Stomach smooth muscle (tissue), 2 donors: ENCODE data around the gene DSCAML1.
"Not testable (repeated sequence)": the region's sequence is repeated elsewhere in the genome, so short reads cannot be mapped to it uniquely, and the experiment has no call there.

Source experiments
- H3K27ac ChIP-seq: one replicate; pipeline ENCODE4 v1.7.0; 2013; ENCODE audit warnings: mild to moderate bottlenecking, low read length, inconsistent platforms
- H3K27me3 ChIP-seq, 2 donors: one replicate each; pipeline ENCODE4 v1.7.0; 2013; ENCODE audit warnings: low read length in 2 of 2; ENCODE audit not compliant: insufficient read depth in 2 of 2, control insufficient read depth in 1 of 2
- H3K36me3 ChIP-seq, 2 donors: one replicate each; pipeline ENCODE4 v1.7.0; 2013; ENCODE audit warnings: low read length in 2 of 2; ENCODE audit not compliant: control insufficient read depth in 2 of 2, insufficient read depth in 2 of 2
- H3K4me1 ChIP-seq: one replicate; pipeline ENCODE4 v1.7.0; 2013; ENCODE audit warnings: low read length; ENCODE audit not compliant: control insufficient read depth, insufficient read depth
- H3K4me3 ChIP-seq, 2 donors: one replicate each; pipeline ENCODE4 v1.7.0; 2013; ENCODE audit warnings: low read length in 2 of 2
- H3K9ac ChIP-seq, 2 donors: one replicate each; pipeline ENCODE4 v1.7.0; 2013; ENCODE audit warnings: low read length in 2 of 2, mild to moderate bottlenecking in 1 of 2
- H3K9me3 ChIP-seq, 2 donors: one replicate each; pipeline ENCODE4 v1.7.0; 2013; ENCODE audit warnings: low read length in 2 of 2; ENCODE audit not compliant: control insufficient read depth in 2 of 2
- donor health status: healthy.
- donor health status: Pancreatic carcinoma.

Gene DSCAML1

DNA sequence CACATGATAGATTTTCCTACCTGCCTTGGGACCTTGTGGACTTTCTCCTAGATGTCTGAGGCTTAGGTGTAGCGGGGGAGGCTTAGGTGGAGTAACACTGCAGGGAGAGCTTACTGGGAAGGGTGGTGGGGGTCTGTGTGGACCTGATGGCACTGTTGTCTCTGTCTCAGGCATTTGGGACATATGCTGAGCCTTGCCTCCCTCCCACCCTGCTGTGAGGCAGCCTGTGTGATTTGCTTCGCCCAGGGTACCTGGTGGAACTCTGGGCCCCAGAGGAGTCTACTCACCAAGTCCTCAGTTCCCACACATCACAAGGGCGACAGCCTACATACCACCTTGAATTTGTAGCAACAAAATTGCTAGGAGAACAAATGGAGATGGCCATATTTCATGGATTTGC, 388.7 kb downstream of the DSCAML1 start:
- Histone ChIP-seq H3K36me3 (peaks cover 26% of the 10 kb centered on the region in 2 donors), H3K4me1 (no peaks in the 10 kb centered on the region), H3K27me3 (no peaks in the 10 kb centered on the region), H3K4me3 (no peak overlapping the region), H3K9me3 (peaks cover 0 to 4% of the 10 kb centered on the region in 2 donors), H3K9ac (no peak overlapping the region), H3K27ac (no peak overlapping the region)

DNA sequence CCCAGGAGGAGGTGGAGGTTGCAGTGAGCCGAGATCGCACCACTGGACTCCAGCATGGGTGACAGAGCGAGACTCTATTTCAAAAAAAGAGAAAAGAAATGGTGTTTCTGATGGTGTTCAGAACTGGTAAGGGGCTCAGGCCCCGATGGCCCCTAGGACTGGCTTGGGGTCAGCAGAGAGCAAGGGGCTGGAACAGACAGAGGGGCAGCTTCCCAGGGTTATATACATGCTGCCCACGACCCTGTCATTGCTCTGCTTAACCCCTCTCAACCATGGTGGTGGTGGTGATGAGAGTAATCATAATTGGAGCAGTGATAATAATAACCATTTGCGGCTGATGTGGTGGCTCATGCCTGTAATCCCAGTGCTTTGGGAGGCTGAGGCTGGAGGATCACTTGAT, 390.0 kb downstream of the DSCAML1 start:
- no peak overlapping the region for H3K4me3 ChIP-seq
- H3K4me1 ChIP-seq, result no peaks in the 10 kb centered on the region
- no peaks in the 10 kb centered on the region for H3K27me3 ChIP-seq
- no peak overlapping the region for H3K27ac ChIP-seq
- peaks cover 24 to 26% of the 10 kb centered on the region in 2 donors for H3K36me3 ChIP-seq
- peaks cover 0 to 4% of the 10 kb centered on the region in 2 donors for H3K9me3 ChIP-seq
- H3K9ac ChIP-seq, result no peak overlapping the region

DNA sequence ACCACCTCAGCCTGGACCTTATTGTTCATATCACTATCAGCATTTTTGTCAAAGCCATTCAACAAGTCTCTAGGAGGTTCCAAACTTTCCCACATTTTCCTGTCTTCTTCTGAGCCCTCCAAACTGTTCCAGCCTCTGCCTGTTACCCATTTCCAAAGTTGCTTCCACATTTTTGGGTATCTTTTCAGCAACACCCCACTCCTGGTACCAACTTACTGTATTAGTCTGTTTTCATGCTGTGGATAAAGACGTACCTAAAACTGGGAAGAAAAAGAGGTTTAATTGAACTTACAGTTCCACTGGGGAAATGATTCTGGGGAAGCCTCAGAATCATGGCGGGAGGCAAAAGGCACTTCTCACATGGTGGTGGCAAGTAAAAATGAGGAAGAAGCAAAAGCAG, 391.1 kb downstream of the DSCAML1 start:
- not testable (repeated sequence) for H3K27me3 ChIP-seq, H3K9me3 ChIP-seq, H3K9ac ChIP-seq, H3K4me3 ChIP-seq, H3K4me1 ChIP-seq, H3K27ac ChIP-seq
- H3K36me3 ChIP-seq, result peaks cover 20 to 26% of the 10 kb centered on the region in 2 donors

DNA sequence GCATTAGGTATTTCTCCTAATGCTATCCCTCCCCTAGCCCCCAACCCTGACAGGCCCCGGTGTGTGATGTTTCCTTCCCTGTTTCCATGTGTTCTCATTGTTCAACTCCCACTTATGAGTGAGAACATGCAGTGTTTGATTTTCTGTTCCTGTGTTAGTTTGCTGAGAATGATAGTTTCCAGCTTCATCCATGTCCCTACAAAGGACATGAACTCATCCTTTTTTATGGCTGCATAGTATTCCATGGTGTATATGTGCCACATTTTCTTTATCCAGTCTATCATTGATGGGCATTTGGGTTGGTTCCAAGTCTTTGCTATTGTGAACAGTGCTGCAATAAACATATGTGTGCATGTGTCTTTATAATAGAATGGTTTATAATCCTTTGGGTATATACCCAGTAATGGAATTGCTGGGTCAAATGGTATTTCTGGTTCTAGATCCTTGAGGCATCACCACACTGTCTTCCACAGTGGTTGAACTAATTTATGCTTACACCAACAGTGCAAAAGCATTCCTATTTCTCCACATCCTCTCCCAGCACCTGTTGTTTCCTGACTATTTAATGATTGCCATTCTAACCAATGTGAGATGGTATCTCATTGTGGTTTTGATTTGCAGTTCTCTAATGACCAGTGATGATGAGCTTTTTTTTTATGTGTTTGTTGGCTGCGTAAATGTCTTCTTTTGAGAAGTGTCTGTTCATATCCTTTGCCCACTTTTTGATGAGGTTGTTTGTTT, 397.7 kb downstream of the DSCAML1 start:
- not testable (repeated sequence) for H3K4me3 ChIP-seq, H3K9me3 ChIP-seq, H3K9ac ChIP-seq, H3K27ac ChIP-seq, H3K4me1 ChIP-seq, H3K27me3 ChIP-seq
- H3K36me3 ChIP-seq, result peaks cover 28 to 31% of the 10 kb centered on the region in 2 donors

DNA sequence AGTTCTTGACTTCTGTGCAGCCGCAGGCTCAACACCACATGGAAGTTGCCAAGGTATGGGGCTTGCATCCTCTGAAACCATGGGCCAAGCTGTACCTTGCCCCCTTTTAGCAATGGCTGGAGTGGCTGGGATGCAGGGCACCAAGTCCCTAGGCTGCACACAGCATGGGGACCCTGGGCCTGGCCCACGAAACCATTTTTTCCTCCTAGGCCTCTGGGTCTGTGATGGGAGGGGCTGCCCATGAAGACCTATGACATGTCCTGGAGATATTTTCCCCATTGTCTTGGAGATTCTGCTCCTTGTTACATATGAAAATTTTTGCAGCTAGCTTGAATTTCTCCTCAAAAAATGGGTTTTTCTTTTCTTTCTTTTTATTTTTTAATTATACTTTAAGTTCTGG, 398.4 kb downstream of the DSCAML1 start:
- not testable (repeated sequence) for H3K4me1 ChIP-seq, H3K9me3 ChIP-seq, H3K27me3 ChIP-seq, H3K9ac ChIP-seq, H3K27ac ChIP-seq, H3K4me3 ChIP-seq
- H3K36me3 ChIP-seq, result peaks cover 29 to 36% of the 10 kb centered on the region in 2 donors

DNA sequence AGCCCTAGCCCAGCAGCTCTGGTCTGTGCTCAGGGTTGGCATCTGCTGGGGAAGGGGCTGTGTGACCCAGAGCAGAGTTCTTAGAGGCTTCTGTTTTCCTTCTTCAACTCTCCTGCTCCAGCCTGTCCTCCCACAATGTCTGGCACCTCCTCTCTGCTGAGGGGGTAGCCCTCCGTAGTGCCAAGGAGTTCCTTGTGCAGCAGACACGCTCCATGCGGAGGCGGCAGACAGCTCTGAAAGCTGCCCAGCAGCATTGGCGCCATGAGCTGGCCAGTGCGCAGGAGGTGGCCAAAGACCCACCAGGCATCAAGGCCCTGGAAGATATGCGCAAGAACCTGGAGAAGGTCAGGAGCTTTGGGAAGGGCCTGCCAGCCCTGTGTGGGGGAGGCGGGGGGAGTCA, 400.0 kb downstream of the DSCAML1 start:
- Histone ChIP-seq H3K9ac (no peak overlapping the region), H3K27ac (no peak overlapping the region), H3K4me3 (no peak overlapping the region), H3K27me3 (no peaks in the 10 kb centered on the region), H3K9me3 (no peaks in the 10 kb centered on the region), H3K4me1 (no peaks in the 10 kb centered on the region), H3K36me3 (peaks cover 46 to 52% of the 10 kb centered on the region in 2 donors)

DNA sequence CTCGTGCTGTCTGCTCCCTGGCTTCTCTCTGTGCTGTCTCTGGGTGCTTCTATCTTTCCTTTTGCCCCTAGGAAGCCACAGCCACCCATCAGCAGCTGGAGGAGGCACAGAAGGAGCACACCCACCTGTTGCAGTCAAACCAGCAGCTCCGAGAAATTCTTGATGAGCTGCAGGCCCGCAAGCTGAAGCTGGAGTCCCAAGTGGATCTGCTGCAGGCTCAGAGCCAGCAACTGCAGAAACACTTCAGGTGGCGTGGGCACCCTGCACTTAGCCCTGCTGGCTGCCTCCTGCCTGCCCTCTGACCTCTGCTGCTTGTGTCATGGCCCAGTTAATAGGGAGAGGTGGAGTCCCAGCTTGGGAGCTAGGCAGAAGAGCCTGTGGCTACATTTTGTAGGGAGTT, 401.5 kb downstream of the DSCAML1 start:
- Histone ChIP-seq H3K27me3 (no peaks in the 10 kb centered on the region), H3K9me3 (no peaks in the 10 kb centered on the region), H3K4me1 (no peaks in the 10 kb centered on the region), H3K4me3 (no peak overlapping the region), H3K9ac (no peak overlapping the region), H3K36me3 (peaks cover 57 to 62% of the 10 kb centered on the region in 2 donors), H3K27ac (no peak overlapping the region)

DNA sequence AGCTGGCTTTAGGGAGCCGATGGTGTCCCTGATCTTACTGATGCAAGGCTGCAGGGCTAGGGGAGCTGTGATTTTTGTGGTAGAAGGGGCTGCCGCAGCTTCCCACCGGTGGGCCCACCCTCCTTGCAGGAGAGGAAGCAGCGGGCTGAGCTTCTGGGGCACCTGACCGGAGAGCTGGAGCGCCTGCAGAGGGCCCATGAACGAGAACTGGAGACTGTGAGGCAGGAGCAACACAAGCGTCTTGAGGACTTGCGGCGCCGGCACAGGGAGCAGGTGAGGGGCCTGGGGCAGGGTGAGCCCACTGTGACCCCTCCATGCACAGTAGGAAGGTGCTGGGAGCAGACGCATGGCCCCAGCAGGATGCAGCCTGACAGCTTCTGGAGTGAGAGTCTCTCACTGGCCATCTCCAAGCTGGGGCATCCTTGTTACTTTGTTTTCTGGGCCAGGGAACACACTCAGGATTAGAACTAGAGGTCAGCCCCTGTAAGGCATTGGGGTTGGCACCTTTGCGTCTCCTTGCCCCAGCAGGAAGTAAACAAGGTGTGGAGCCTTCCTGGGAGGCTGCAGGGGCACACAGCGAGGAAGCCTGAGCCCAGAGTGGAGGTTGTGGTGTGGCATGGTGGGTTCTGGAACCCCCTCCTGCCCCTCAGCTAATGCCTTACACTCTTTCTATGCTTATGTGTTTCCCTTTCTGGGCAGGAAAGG, 402.6 kb downstream of the DSCAML1 start:
- H3K27ac ChIP-seq, result no peak overlapping the region
- H3K36me3 ChIP-seq, result peaks cover 57 to 66% of the 10 kb centered on the region in 2 donors
- H3K9ac ChIP-seq, result no peak overlapping the region
- H3K4me3 ChIP-seq, result no peak overlapping the region
- no peaks in the 10 kb centered on the region for H3K9me3 ChIP-seq
- H3K4me1 ChIP-seq, result no peaks in the 10 kb centered on the region
- no peaks in the 10 kb centered on the region for H3K27me3 ChIP-seq

DNA sequence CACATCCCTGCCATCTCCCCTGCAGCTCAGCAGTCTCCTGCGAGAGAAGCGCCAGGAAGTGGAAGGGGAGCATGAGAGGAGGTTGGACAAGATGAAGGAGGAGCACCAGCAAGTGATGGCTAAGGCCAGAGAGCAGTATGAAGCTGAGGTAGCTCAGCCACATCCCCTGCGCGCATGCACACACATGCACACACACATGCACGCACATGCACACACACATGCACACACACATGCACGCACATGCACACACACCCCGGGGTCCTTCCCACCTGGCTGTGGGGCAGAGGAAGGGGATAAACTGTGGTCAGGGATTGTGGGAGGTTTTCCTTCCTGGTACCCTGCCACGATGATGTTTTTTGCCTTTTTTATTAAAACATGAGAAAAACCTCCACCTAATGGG, 404.0 kb downstream of the DSCAML1 start:
- Histone ChIP-seq H3K27ac (no peak overlapping the region), H3K9me3 (no peaks in the 10 kb centered on the region), H3K4me3 (no peak overlapping the region), H3K36me3 (peaks cover 55 to 70% of the 10 kb centered on the region in 2 donors), H3K27me3 (no peaks in the 10 kb centered on the region), H3K4me1 (no peaks in the 10 kb centered on the region), H3K9ac (no peak overlapping the region)

DNA sequence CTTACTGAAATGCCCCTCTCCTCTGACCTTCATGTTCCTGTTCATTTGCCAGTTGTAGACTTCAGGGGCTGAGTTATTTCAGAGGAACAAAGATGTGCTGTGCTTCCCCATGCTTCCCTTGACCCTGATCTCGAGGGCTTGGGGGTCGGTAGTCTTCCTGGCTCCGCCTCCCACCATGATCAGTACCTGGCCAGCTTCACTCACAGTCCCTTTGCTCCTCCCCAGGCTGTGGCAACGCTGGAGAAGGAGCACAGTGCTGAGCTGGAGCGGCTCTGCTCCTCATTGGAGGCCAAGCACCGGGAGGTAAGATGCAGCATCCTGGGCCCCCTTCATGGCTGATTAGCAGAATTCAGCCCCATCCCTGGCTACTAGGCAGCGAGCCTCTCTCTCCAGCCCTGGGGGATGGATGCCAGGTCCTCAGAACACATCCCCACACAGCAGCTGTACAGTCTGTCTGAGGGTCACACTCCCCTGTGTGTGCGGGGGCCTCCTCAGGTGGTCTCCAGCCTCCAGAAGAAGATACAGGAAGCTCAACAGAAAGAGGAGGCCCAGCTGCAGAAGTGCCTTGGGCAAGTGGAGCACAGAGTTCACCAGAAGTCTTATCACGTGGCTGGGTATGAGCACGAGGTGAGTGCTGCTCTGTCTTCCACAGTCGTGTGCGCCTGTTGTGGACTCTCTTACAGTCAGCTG, 404.9 kb downstream of the DSCAML1 start:
- Histone ChIP-seq H3K36me3 (peaks cover 52 to 71% of the 10 kb centered on the region in 2 donors), H3K4me1 (no peaks in the 10 kb centered on the region), H3K27ac (no peak overlapping the region), H3K9ac (no peak overlapping the region), H3K9me3 (no peaks in the 10 kb centered on the region), H3K4me3 (no peak overlapping the region), H3K27me3 (no peaks in the 10 kb centered on the region)
